ENCODE measurements around the gene SLC35A5. TPM values are rescaled to one million over a fixed set of nuclear protein-coding genes. Genes with fewer than 3 reads are reported as not detected.
A peak's percentile ranks its signal among the peaks of the same experiment; 100 is the strongest.

SLC35A5 gene
- total RNA-seq, 1 donor from 2014 or later, result 31.6 TPM

DNA sequence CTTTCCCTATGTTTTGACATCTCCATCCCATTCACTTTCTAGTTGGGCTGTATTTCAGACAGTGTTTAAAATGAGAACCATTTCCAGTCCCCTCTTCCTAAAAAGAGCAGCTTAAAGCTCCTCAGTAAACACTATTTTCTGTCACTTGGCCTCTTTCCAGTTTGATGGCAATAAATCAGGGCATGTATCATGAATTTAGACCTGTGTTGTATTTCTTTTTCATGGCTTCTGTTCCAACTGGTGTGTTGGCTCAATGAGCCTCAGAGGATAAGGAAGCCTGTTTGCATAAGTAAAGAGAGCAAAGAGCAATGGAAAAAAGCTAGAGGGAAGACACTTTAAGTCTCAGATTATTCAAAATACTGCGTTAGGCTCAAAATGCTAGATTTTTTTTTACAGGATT is 71.9 kb downstream of the SLC35A5 start:
- TF ChIP-seq, protein P1, sequence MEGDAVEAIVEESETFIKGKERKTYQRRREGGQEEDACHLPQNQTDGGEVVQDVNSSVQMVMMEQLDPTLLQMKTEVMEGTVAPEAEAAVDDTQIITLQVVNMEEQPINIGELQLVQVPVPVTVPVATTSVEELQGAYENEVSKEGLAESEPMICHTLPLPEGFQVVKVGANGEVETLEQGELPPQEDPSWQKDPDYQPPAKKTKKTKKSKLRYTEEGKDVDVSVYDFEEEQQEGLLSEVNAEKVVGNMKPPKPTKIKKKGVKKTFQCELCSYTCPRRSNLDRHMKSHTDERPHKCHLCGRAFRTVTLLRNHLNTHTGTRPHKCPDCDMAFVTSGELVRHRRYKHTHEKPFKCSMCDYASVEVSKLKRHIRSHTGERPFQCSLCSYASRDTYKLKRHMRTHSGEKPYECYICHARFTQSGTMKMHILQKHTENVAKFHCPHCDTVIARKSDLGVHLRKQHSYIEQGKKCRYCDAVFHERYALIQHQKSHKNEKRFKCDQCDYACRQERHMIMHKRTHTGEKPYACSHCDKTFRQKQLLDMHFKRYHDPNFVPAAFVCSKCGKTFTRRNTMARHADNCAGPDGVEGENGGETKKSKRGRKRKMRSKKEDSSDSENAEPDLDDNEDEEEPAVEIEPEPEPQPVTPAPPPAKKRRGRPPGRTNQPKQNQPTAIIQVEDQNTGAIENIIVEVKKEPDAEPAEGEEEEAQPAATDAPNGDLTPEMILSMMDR (conservative IDR thresholded peaks at IDR 0.05), result no peak
- Mint-ChIP-seq H3K27ac (peak overlapping the region; percentile 38), H3K4me1 (ENCODE audit: unreplicated experiment) (peaks cover 48% of the 10 kb centered on the region), H3K4me3 (peak overlapping the region; percentile 8), H3K27me3 (no peaks in the 10 kb centered on the region), H3K36me3 (peaks cover 33% of the 10 kb centered on the region), H3K9me3 (peaks cover 5% of the 10 kb centered on the region)
- no peak for DNase-seq (ENCODE audit: extremely low spot score, unreplicated experiment)

DNA sequence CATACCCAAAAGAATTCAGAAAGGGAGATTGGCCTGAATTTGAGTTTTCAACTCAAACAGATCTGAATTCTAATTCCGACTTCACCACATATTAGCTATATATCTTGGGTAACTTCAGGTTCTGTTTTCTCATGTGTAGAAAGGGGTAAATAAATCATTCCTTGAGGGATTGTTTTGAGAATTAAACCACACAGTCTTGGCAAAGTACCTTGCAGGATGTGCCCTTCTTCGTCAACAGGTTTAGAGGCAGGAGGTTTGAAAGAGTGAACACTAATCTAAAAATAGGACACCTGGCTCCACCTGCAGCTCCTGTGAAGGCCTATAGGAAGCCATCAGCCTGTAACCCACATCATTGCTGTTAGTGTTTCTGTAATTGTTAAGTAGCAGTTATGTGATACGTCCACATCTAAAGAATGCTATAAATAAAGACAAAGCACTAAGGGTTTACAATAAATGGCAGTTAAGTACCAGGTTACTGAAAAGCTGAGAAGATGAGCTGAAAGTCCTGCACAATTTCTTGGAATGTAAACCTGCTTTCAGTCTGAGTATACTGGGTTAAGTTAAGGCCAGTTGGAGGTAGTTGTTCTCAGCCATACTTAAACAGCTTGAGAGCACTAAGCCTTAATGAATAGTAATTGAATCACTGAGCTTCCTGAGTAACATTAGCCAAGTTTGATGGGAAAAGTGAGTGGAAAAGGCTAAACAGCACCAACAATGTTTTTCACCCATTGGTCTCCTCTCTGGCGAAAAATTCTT is 73.1 kb downstream of the SLC35A5 start:
- peak overlapping the region; percentile 80 for H3K4me3 Mint-ChIP-seq
- peaks cover 30% of the 10 kb centered on the region for H3K36me3 Mint-ChIP-seq
- DNase-seq (ENCODE audit: extremely low spot score, unreplicated experiment), result no peak
- peak overlapping the region; percentile 91 for H3K27ac Mint-ChIP-seq
- H3K27me3 Mint-ChIP-seq, result no peaks in the 10 kb centered on the region
- H3K4me1 Mint-ChIP-seq (ENCODE audit: unreplicated experiment), result peaks cover 48% of the 10 kb centered on the region
- peaks cover 5% of the 10 kb centered on the region for H3K9me3 Mint-ChIP-seq
- TF ChIP-seq, protein P1 (conservative IDR thresholded peaks at IDR 0.05), result no peak

Other genes starting within 250 kb of the SLC35A5 start
- gene CD200, start 228.9 kb upstream of the SLC35A5 start, total RNA-seq (ENCODE audit: low replicate concordance), result 11.9 and 20.1 TPM in 2 replicates
- not detected in 2 replicates for gene BTLA, start 62.6 kb upstream of the SLC35A5 start, total RNA-seq (ENCODE audit: low replicate concordance)
- 32.5 and 35.3 TPM in 2 replicates for gene ATG3, start 83 bp upstream of the SLC35A5 start, total RNA-seq (ENCODE audit: low replicate concordance)
- 169 and 174 TPM in 2 replicates for gene CCDC80, start 79.1 kb downstream of the SLC35A5 start, total RNA-seq (ENCODE audit: low replicate concordance)